Gastrocnemius medialis (tissue), 4 donors: ENCODE measurements around the gene IGF1R.

Experiments used
- POLR2A ChIP-seq, 2 donors: fragments of 450-650 bp; IDR thresholded peaks; one replicate each; pipeline ENCODE4 v1.6.1; 2017; ENCODE audit warnings: antibody characterized with exemption in 2 of 2, mild to moderate bottlenecking in 2 of 2, moderate library complexity in 2 of 2
- TF ChIP-seq, protein P1 (sequence below), 5 experiments: fragments of 450-650 bp in 3 of 5; fragments of 200-600 bp in 2 of 5; sonication (generic) in 2 of 5; IDR thresholded peaks in 4 of 5; conservative IDR thresholded peaks in 1 of 5; 1 replicate in 4 of 5; 2 replicates in 1 of 5; pipeline ENCODE4 v1.5.1; 2016 to 2019; ENCODE audit warnings: antibody characterized with exemption in 5 of 5, mild to moderate bottlenecking in 3 of 5, moderate library complexity in 3 of 5

DNA sequence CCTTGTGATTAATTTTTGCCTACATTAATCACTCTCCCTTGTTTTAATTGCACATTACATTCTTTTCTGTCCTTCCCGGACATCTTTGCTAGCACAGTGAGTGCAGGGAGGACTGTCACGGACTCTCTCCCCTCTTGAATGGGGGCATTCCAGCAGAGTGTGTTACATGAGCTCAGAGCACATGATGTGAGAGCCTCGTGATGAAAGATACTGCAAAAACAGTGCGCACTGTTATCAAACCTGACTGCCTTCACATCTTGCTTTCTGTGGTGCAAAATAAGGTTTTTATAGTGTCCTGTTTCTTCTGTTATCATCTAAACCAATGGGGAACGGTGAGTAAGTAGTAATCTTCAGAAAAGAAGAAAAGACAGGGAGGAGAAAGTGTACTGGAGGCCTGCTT lies 191.7 kb downstream of the IGF1R start:
- TF ChIP-seq POLR2A (IDR thresholded peaks at IDR 0.05) = no peak
- TF ChIP-seq, protein P1, sequence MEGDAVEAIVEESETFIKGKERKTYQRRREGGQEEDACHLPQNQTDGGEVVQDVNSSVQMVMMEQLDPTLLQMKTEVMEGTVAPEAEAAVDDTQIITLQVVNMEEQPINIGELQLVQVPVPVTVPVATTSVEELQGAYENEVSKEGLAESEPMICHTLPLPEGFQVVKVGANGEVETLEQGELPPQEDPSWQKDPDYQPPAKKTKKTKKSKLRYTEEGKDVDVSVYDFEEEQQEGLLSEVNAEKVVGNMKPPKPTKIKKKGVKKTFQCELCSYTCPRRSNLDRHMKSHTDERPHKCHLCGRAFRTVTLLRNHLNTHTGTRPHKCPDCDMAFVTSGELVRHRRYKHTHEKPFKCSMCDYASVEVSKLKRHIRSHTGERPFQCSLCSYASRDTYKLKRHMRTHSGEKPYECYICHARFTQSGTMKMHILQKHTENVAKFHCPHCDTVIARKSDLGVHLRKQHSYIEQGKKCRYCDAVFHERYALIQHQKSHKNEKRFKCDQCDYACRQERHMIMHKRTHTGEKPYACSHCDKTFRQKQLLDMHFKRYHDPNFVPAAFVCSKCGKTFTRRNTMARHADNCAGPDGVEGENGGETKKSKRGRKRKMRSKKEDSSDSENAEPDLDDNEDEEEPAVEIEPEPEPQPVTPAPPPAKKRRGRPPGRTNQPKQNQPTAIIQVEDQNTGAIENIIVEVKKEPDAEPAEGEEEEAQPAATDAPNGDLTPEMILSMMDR (IDR thresholded peaks at IDR 0.05 in 4 of 5, conservative IDR thresholded peaks at IDR 0.05 in 1 of 5) = no peak
